ENCODE results near the gene CNTNAP4. TPM values are rescaled to one million over a fixed set of nuclear protein-coding genes. Genes with fewer than 3 reads are reported as not detected.

The CNTNAP4 gene
- polyA plus RNA-seq, 2 of the 4 experiments (the other 2 are of a cell fraction), result not detected

- TF ChIP-seq BCL3 (IDR thresholded peaks at IDR 0.05) (no peak), JUNB (IDR thresholded peaks at IDR 0.05) (no peak), POLR2AphosphoS2 (conservative IDR thresholded peaks at IDR 0.05; ENCODE audit: low read length) (no peak), FOXS1 (CRISPR knock-in tag; IDR thresholded peaks at IDR 0.05) (no peak), EP300 (IDR thresholded peaks at IDR 0.05) (no peak), CHD2 (IDR thresholded peaks at IDR 0.05; ENCODE audit: low read length, partially characterized antibody) (no peak)
These were observed 58.2 kb downstream of the CNTNAP4 start (continued) for GRCh38 chr16:76335180-76335974.

GRCh38 chr16:76336112-76336511, 58.9 kb downstream of the CNTNAP4 start:
- no peak for TF ChIP-seq NR3C1 (IDR thresholded peaks at IDR 0.05)
- no peak for TF ChIP-seq MYC (IDR thresholded peaks at IDR 0.05; ENCODE audit: borderline replicate concordance, low read length)
- no peak for TF ChIP-seq RAD21 (conservative IDR thresholded peaks at IDR 0.05 in 1 of 2, IDR thresholded peaks at IDR 0.05 in 1 of 2)
- no peak for TF ChIP-seq E2F6 (IDR thresholded peaks at IDR 0.05; ENCODE audit: borderline replicate concordance, low read depth)
- TF ChIP-seq ZSCAN20 (CRISPR knock-in tag; IDR thresholded peaks at IDR 0.05), result no peak
- TF ChIP-seq PHF8 (IDR thresholded peaks at IDR 0.05; ENCODE audit: borderline replicate concordance, low read depth), result no peak
- TF ChIP-seq FOSL2 (IDR thresholded peaks at IDR 0.05), result no peak
- no peak for TF ChIP-seq FOSL2 (CRISPR knock-in tag; IDR thresholded peaks at IDR 0.05)
- no peak for TF ChIP-seq PBX3 (IDR thresholded peaks at IDR 0.05)
- TF ChIP-seq HEYL (CRISPR knock-in tag; IDR thresholded peaks at IDR 0.05), result no peak
- TF ChIP-seq JUN (IDR thresholded peaks at IDR 0.05), result no peak
- no peak for TF ChIP-seq BHLHE40 (IDR thresholded peaks at IDR 0.05; ENCODE audit: low read depth, low read length)
- no peak for TF ChIP-seq NPAS2 (CRISPR knock-in tag; IDR thresholded peaks at IDR 0.05; ENCODE audit: borderline replicate concordance)
- TF ChIP-seq ZFP36 (IDR thresholded peaks at IDR 0.05; ENCODE audit: borderline replicate concordance, partially characterized antibody), result no peak
- TF ChIP-seq SMC3 (IDR thresholded peaks at IDR 0.05), result no peak
- no peak for TF ChIP-seq ELK1 (IDR thresholded peaks at IDR 0.05; ENCODE audit: low read depth, low read length)
- TF ChIP-seq RCOR1 (IDR thresholded peaks at IDR 0.05; ENCODE audit: low read depth, low read length), result no peak
- DNase-seq (ENCODE audit: low read depth in 1 of 2, low spot score in 1 of 2) (no peak), FAIRE-seq (no peak), ATAC-seq (no peak)
- no peaks in the 10 kb centered on the region for H3K9me3 ChIP-seq
- ChIA-PET POLR2A (interaction anchor here (0.5 kb wide), 1 partner anchor 156 kb away, joined by 3 read pairs; no protein-coding TSS in a partner anchor), CTCF (no interaction called here)
- H3K4me1 ChIP-seq, result no peaks in the 10 kb centered on the region
- 0% methylated on average over 1 of the region's 1 CpG for WGBS (ENCODE audit: missing lambda C conversion rate)
- H3K4me3 ChIP-seq, result no peak overlapping the region
- H3K27ac ChIP-seq, result no peak overlapping the region
- no peak overlapping the region for H3K4me2 ChIP-seq

Data from A549 (cell line).